Non-pigmented ciliary epithelial cell (primary cell): Measurements from ENCODE around the gene MRPL39.
"Not testable (repeated sequence)": the region's sequence is repeated elsewhere in the genome, so short reads cannot be mapped to it uniquely, and the experiment has no call there.

Experiments
- DNase-seq: peaks from one replicate; pipeline ENCODE4 v3.0.0-alpha.2; 2010; ENCODE audit warnings: low read depth

The MRPL39 gene

GRCh38 chr21:25607151-25608043 is at the start of gene MRPL39:
Gene MRPL39 (minus strand): TSS chr21:25607481. CDS start chr21:25607475, 6 bp downstream.
- DNase-seq = peak; percentile 61

- DNase-seq = no peak
Observed at GRCh38 chr21:25656412-25656811, 49.1 kb upstream of the MRPL39 start.

GRCh38 chr21:25649146-25649545 is 41.9 kb upstream of the MRPL39 start:
- DNase-seq = no peak

GRCh38 chr21:25647647-25648046 is 40.4 kb upstream of the MRPL39 start:
- no peak for DNase-seq

- DNase-seq = no peak
Observed at GRCh38 chr21:25646474-25646873, 39.2 kb upstream of the MRPL39 start.

- no peak for DNase-seq
Observed at GRCh38 chr21:25643486-25643885, 36.2 kb upstream of the MRPL39 start.

- no peak for DNase-seq
Observed at GRCh38 chr21:25640943-25641292, 33.6 kb upstream of the MRPL39 start.

GRCh38 chr21:25640202-25640942 is 33.1 kb upstream of the MRPL39 start:
- DNase-seq = no peak

GRCh38 chr21:25639551-25640201 is 32.4 kb upstream of the MRPL39 start:
- no peak for DNase-seq

GRCh38 chr21:25638660-25639550 is 31.6 kb upstream of the MRPL39 start, which contains the start of gene JAM2:
Gene JAM2 (plus strand): TSS chr21:25639258. CDS start chr21:25639822, 564 bp downstream.
- no peak for DNase-seq

- DNase-seq = no peak
Observed at GRCh38 chr21:25637851-25638659, 30.8 kb upstream of the MRPL39 start.

- DNase-seq = no peak
Observed at GRCh38 chr21:25636727-25637126, 29.4 kb upstream of the MRPL39 start.

GRCh38 chr21:25635310-25635709 is 28.0 kb upstream of the MRPL39 start:
- no peak for DNase-seq

GRCh38 chr21:25632296-25632695 is 25.0 kb upstream of the MRPL39 start:
- no peak for DNase-seq

GRCh38 chr21:25626757-25627156 is 19.5 kb upstream of the MRPL39 start:
- no peak for DNase-seq

GRCh38 chr21:25625776-25626555 is 18.7 kb upstream of the MRPL39 start:
- not testable (repeated sequence) for DNase-seq

- no peak for DNase-seq
Observed at GRCh38 chr21:25625036-25625435, 17.8 kb upstream of the MRPL39 start.

- DNase-seq = no peak
Observed at GRCh38 chr21:25624511-25624910, 17.2 kb upstream of the MRPL39 start.

- no peak for DNase-seq
Observed at GRCh38 chr21:25619198-25619597, 11.9 kb upstream of the MRPL39 start.

GRCh38 chr21:25615880-25616279 is 8.6 kb upstream of the MRPL39 start:
- DNase-seq = no peak
